Trophoblast cell (in vitro differentiated cells and primary cell): ENCODE results near the gene ABHD16A.

Experiments used
- DNase-seq, 2 donors: peaks; one replicate each; pipeline ENCODE4 v3.0.0-alpha.2; 2016
- H2AFZ ChIP-seq: 2 replicates; pipeline ENCODE4 v1.6.1; 2013; ENCODE audit warnings: low read length, moderate library complexity, mild to moderate bottlenecking; ENCODE audit not compliant: insufficient read depth, poor library complexity
- H2AK5ac ChIP-seq: 2 replicates; pipeline ENCODE4 v1.6.1; 2013; ENCODE audit warnings: mild to moderate bottlenecking, low read length
- H2BK120ac ChIP-seq: 2 replicates; pipeline ENCODE4 v1.6.1; 2013; ENCODE audit warnings: low read length, mild to moderate bottlenecking, moderate library complexity; ENCODE audit not compliant: insufficient read depth, poor library complexity
- H2BK12ac ChIP-seq: 2 replicates; pipeline ENCODE4 v1.6.1; 2013; ENCODE audit warnings: mild to moderate bottlenecking, low read length, moderate library complexity
- H2BK5ac ChIP-seq: 2 replicates; pipeline ENCODE4 v1.6.1; 2013; ENCODE audit warnings: low read length, low read depth, moderate library complexity, mild to moderate bottlenecking; ENCODE audit not compliant: poor library complexity
- H3K14ac ChIP-seq: 2 replicates; pipeline ENCODE4 v1.6.1; 2013; ENCODE audit warnings: mild to moderate bottlenecking, low read length
- H3K18ac ChIP-seq: 2 replicates; pipeline ENCODE4 v1.6.1; 2013; ENCODE audit warnings: mild to moderate bottlenecking, low read length
- H3K23ac ChIP-seq: 2 replicates; pipeline ENCODE4 v1.6.1; 2013; ENCODE audit warnings: low read length
- H3K27ac ChIP-seq: 2 replicates; pipeline ENCODE4 v1.5.1; 2013; ENCODE audit warnings: low read depth, mild to moderate bottlenecking, inconsistent platforms, low read length, moderate library complexity
- H3K27me3 ChIP-seq: 2 replicates; pipeline ENCODE4 v1.6.1; 2013; ENCODE audit warnings: inconsistent platforms, mild to moderate bottlenecking, low read length, moderate library complexity; ENCODE audit not compliant: insufficient read depth
- H3K36me3 ChIP-seq, 2 experiments: 1 replicate in 1 of 2; 2 replicates in 1 of 2; pipeline ENCODE4 v1.6.1; 2013; ENCODE audit warnings: low read length in 2 of 2, mild to moderate bottlenecking in 2 of 2, moderate library complexity in 1 of 2; ENCODE audit not compliant: insufficient read depth in 2 of 2, control insufficient read depth in 1 of 2
- H3K4ac ChIP-seq: 2 replicates; pipeline ENCODE4 v1.6.1; 2013; ENCODE audit warnings: low read depth, mild to moderate bottlenecking, low read length, moderate library complexity
- H3K4me1 ChIP-seq, 2 experiments: 1 replicate in 1 of 2; 2 replicates in 1 of 2; pipeline ENCODE4 v1.6.1; 2013; ENCODE audit warnings: low read length in 2 of 2, mild to moderate bottlenecking in 2 of 2, moderate library complexity in 1 of 2; ENCODE audit not compliant: insufficient read depth in 2 of 2, control insufficient read depth in 1 of 2
- H3K4me2 ChIP-seq: 2 replicates; pipeline ENCODE4 v1.6.1; 2013; ENCODE audit warnings: inconsistent platforms, mild to moderate bottlenecking, low read length, moderate library complexity
- H3K4me3 ChIP-seq: 2 replicates; pipeline ENCODE4 v1.5.1; 2013; ENCODE audit warnings: mild to moderate bottlenecking, low read depth, low read length, inconsistent platforms
- H3K79me1 ChIP-seq: one replicate; pipeline ENCODE4 v1.6.1; 2013; ENCODE audit warnings: low read length
- H3K79me2 ChIP-seq: 2 replicates; pipeline ENCODE4 v1.6.1; 2013; ENCODE audit warnings: low read length, mild to moderate bottlenecking; ENCODE audit not compliant: control insufficient read depth, insufficient read depth, poor library complexity
- H3K9ac ChIP-seq: 2 replicates; pipeline ENCODE4 v1.6.1; 2013; ENCODE audit warnings: mild to moderate bottlenecking, low read length
- H3K9me3 ChIP-seq: 2 replicates; pipeline ENCODE4 v1.6.1; 2013; ENCODE audit warnings: low read depth, mild to moderate bottlenecking, control low read depth, inconsistent platforms, low read length; ENCODE audit not compliant: insufficient read depth
- H4K12ac ChIP-seq: 2 replicates; pipeline ENCODE4 v1.6.1; 2013; ENCODE audit warnings: low read depth, mild to moderate bottlenecking, low read length, moderate library complexity
- H4K8ac ChIP-seq: 2 replicates; pipeline ENCODE4 v1.6.1; 2013; ENCODE audit warnings: low read depth, mild to moderate bottlenecking, low read length, moderate library complexity
- H4K91ac ChIP-seq: one replicate; pipeline ENCODE4 v1.6.1; 2013; ENCODE audit warnings: low read depth, mild to moderate bottlenecking, low read length, moderate library complexity
- WGBS: extraction: QIAGEN DNeasy Blood & Tissue Kit; methylation state at CpG from one replicate; pipeline ENCODE4 v1.1.7; 2013; ENCODE audit warnings: missing lambda C conversion rate; ENCODE audit not compliant: insufficient read length, insufficient coverage; ENCODE audit errors: extremely low coverage; 5-methylcytosine and 5-hydroxymethylcytosine counted together

ABHD16A gene

DNA sequence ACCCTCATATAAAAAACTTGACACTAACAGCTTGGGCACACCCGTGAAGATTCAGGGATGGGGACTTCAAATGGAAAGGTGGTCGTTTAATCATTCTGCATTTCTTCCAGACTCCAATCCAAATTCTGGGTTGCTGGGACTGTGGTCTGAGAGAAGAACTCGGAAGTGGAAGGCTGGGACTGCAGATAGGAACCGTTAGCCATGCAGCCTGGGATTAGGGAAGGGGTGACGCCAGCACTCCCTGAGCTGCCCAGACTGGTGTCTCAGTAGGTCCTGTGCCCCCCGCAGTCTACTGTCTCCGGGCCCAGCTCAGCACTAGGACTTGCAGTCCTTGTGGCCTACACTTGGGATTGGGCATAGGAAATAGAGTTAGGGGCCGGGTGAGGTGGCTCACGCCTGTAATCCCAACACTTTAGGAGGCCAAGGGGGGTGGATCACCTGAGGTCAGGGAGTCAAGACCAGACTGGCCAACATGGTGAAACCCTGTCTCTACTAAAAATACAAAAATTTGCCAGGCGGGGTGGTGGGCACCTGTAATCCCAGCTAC is 33.7 kb upstream of the ABHD16A start:
- Histone ChIP-seq H2BK120ac (peak overlapping the region; percentile 18), H4K8ac (peak overlapping the region; percentile 84), H3K79me1 (peaks cover 39% of the 10 kb centered on the region), H3K4me1 (peaks cover 30 to 32% of the 10 kb centered on the region in 2 experiments), H2AFZ (peak overlapping the region; percentile 4), H3K4me3 (no peak overlapping the region), H2AK5ac (peak overlapping the region; percentile 40), H3K27ac (peak overlapping the region; percentile 52), H3K9ac (no peak overlapping the region), H2BK5ac (peak overlapping the region; percentile 7), H3K23ac (no peak overlapping the region), H3K27me3 (no peaks in the 10 kb centered on the region), H4K12ac (peak overlapping the region; percentile 10), H3K4ac (peak overlapping the region; percentile 9), H3K36me3 (peaks cover 19 to 25% of the 10 kb centered on the region in 2 experiments), H2BK12ac (peak overlapping the region; percentile 20), H3K9me3 (no peaks in the 10 kb centered on the region), H3K18ac (peak overlapping the region; percentile 12), H3K14ac (peak overlapping the region; percentile 54), H3K4me2 (peak overlapping the region; percentile 89), H3K79me2 (peaks cover 27% of the 10 kb centered on the region), H4K91ac (peak overlapping the region; percentile 80)
- no peak for DNase-seq
- no CpG with 5 or more reads among the region's 10 CpGs for WGBS

DNA sequence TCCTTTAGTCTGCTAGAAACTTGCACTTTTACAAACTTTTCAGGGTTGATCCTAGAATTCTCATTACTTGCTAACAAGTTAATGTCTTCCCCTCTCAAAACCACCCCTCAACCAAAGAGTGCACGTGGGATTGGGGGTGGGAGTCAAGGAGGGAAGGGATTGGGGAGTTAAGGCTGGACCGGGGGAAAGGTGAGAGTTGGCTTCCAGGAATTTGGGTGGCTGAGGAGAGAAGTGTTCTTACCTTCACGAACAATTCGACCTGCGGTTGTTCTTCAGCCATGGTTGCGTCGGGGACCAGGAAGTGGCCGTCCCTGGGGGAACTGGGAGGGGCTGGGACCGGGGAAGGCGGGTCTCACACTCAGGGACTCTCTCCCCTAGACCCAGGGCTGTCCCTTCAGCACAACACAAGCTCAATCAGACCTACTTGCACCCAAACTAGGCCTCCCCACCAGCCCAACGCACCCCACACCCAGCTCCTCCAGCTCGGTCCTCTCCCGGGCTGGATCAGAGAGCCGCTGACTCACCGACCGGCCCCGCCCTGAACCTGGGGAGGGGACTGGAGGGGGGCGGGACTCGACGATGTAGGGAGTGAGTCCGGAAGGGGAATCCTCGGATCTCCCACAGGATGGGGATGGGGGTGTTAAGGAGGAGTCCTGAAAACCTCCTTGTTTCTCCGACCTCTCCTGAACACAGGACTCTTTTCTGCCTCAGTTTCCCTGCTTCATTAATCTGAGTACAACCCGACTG is 33.1 kb upstream of the ABHD16A start, which contains the start of gene CLIC1:
Gene CLIC1 (minus strand): TSS at position 510 of the 747 bp plus-strand sequence. CDS start 230 bp downstream, at position 280.
- Histone ChIP-seq H4K91ac (peak within 1 kb of the TSS; percentile 92), H3K18ac (peak within 1 kb of the TSS; percentile 96), H3K23ac (no peak within 1 kb of the TSS), H3K9ac (peak within 1 kb of the TSS; percentile 93), H3K27me3 (no peaks in the 10 kb centered on the region), H3K9me3 (no peaks in the 10 kb centered on the region), H2AK5ac (peak within 1 kb of the TSS; percentile 87), H3K4me1 (peaks cover 30 to 32% of the 10 kb centered on the region in 2 experiments), H3K14ac (peak within 1 kb of the TSS; percentile 87), H3K4ac (peak within 1 kb of the TSS; percentile 96), H2BK120ac (peak within 1 kb of the TSS; percentile 84), H3K79me2 (peaks cover 27% of the 10 kb centered on the region), H3K27ac (peak within 1 kb of the TSS; percentile 95), H3K4me2 (peak within 1 kb of the TSS; percentile 89), H3K36me3 (peaks cover 21 to 28% of the 10 kb centered on the region in 2 experiments), H2BK12ac (peak within 1 kb of the TSS; percentile 34), H3K4me3 (peak within 1 kb of the TSS; percentile 78), H4K12ac (peak within 1 kb of the TSS; percentile 73), H2AFZ (peak within 1 kb of the TSS; percentile 26), H3K79me1 (peaks cover 39% of the 10 kb centered on the region), H4K8ac (peak within 1 kb of the TSS; percentile 84), H2BK5ac (peak within 1 kb of the TSS; percentile 93)
- WGBS: no CpG with 5 or more reads among the region's 24 CpGs
- DNase-seq: peak; percentile 73 to 80

DNA sequence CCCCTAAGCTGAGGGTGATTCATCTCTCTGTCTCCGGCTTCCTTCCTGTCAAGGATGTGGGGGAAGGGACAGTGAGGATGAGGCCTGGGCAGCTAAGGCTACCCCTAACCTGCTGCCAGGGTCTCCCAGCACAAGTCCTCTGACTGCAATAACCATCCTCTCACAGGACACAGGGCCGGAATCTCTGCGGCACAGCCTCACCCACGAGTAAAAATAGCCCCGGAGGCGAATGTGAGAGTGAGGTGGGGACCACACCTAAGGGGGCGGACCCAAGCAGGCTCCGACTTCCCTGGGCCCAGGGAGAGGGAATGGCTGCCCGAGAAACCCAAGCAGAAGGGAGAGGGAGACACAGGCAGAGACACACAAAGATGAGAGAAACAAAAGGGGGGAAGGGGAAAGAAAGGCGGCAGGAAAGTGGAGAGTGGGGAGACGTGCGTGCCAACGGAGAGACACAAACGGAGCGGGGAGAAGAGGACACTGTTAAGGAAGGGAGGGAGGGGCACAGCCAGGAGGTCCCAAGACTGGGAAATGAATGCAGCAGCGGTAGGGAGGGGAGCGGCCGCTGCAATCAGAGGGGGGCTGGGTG is 31.8 kb upstream of the ABHD16A start:
- H3K27me3 ChIP-seq: no peaks in the 10 kb centered on the region
- peak overlapping the region; percentile 93 for H2BK5ac ChIP-seq
- WGBS: no CpG with 5 or more reads among the region's 18 CpGs
- H2BK12ac ChIP-seq: peak overlapping the region; percentile 34
- peaks cover 37% of the 10 kb centered on the region for H3K79me1 ChIP-seq
- H3K4me2 ChIP-seq: peak overlapping the region; percentile 89
- H4K8ac ChIP-seq: peak overlapping the region; percentile 40
- peak overlapping the region; percentile 92 for H4K91ac ChIP-seq
- H2AK5ac ChIP-seq: peak overlapping the region; percentile 50
- no peak overlapping the region for H2AFZ ChIP-seq
- no peak overlapping the region for H3K23ac ChIP-seq
- H3K9me3 ChIP-seq: no peaks in the 10 kb centered on the region
- H4K12ac ChIP-seq: peak overlapping the region; percentile 20
- H3K4ac ChIP-seq: peak overlapping the region; percentile 96
- H3K18ac ChIP-seq: peak overlapping the region; percentile 86
- H2BK120ac ChIP-seq: peak overlapping the region; percentile 84
- H3K4me3 ChIP-seq: peak overlapping the region; percentile 78
- H3K36me3 ChIP-seq: peaks cover 26 to 33% of the 10 kb centered on the region in 2 experiments
- peak overlapping the region; percentile 87 for H3K14ac ChIP-seq
- H3K79me2 ChIP-seq: peaks cover 24% of the 10 kb centered on the region
- peak overlapping the region; percentile 95 for H3K27ac ChIP-seq
- H3K9ac ChIP-seq: peak overlapping the region; percentile 93
- peaks cover 24 to 27% of the 10 kb centered on the region in 2 experiments for H3K4me1 ChIP-seq
- DNase-seq: peak in 1 of 2 donors; percentile 67

DNA sequence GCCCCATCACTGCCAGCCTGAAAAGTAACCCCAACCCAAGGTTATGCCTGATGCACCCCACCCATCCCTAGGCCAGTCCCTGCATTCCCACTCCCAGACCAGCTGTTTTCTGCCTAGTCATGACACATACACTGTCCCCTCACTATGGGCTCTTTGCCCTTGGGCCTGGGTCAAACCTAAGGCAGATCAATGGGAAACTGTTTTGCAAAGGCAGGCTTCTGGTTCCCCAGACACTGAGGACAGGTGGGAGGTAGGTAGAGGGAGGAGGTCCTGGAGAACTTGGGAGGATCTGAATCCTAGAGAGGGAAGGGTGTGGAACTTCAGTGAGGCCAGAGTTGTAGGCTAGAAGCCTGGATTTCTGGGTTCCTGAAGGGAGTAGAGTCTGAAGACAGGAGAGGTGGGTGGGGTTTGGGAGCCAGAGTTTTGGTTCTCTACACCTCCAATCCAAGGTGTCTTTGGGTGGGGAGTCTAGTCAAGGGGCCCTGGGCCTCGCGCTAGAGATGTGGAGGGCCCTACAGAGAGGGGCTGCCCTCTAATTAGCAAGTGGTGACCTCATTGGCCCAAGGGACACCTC is 31.2 kb upstream of the ABHD16A start:
- Histone ChIP-seq H3K27me3 (no peaks in the 10 kb centered on the region), H3K79me2 (peaks cover 26% of the 10 kb centered on the region), H3K9ac (peak overlapping the region; percentile 42), H4K12ac (no peak overlapping the region), H3K4me2 (peak overlapping the region; percentile 89), H4K91ac (no peak overlapping the region), H3K9me3 (no peaks in the 10 kb centered on the region), H3K36me3 (peaks cover 26 to 33% of the 10 kb centered on the region in 2 experiments), H3K4ac (peak overlapping the region; percentile 56), H2BK120ac (no peak overlapping the region), H3K4me1 (peaks cover 24 to 27% of the 10 kb centered on the region in 2 experiments), H3K27ac (peak overlapping the region; percentile 95), H3K23ac (no peak overlapping the region), H4K8ac (no peak overlapping the region), H2BK5ac (peak overlapping the region; percentile 2), H3K18ac (peak overlapping the region; percentile 31), H2BK12ac (peak overlapping the region; percentile 12), H2AK5ac (peak overlapping the region; percentile 14), H3K14ac (no peak overlapping the region), H3K79me1 (peaks cover 42% of the 10 kb centered on the region), H3K4me3 (peak overlapping the region; percentile 78), H2AFZ (no peak overlapping the region)
- no peak for DNase-seq
- no CpG with 5 or more reads among the region's 2 CpGs for WGBS
